Stomach (tissue), 4 donors: ENCODE data around the gene FARP2.

Source experiments
- CTCF ChIP-seq, 7 experiments: fragments of 450-650 bp in 4 of 7; fragments of 200-600 bp in 3 of 7; sonication (generic) in 3 of 7; IDR thresholded peaks; one replicate each; pipeline ENCODE4 v1.5.1; 2016 to 2019; ENCODE audit warnings: antibody characterized with exemption in 7 of 7, control low read depth in 2 of 7, mild to moderate bottlenecking in 1 of 7
- POLR2AphosphoS5 ChIP-seq, 3 donors: sonication (generic); formaldehyde crosslinking; IDR thresholded peaks; one replicate each; pipeline ENCODE4 v1.6.1; 2016; ENCODE audit warnings: antibody characterized with exemption in 3 of 3

GRCh38 chr2:241483305-241483704 lies 127.2 kb downstream of the FARP2 start:
- no peak for TF ChIP-seq CTCF (IDR thresholded peaks at IDR 0.05)
- no peak for TF ChIP-seq POLR2AphosphoS5 (IDR thresholded peaks at IDR 0.05)
